HUDEP-2 (cell line): ENCODE data around the gene MCTP2.

Source experiments
- DNase-seq, 76 experiments: peaks; one replicate each; lab custom pipeline; 2025; ENCODE audit not compliant: unreplicated experiment in 76 of 76; lab: John Stamatoyannopoulos, UW

The MCTP2 gene

GRCh38 chr15:94348084-94348483 is 116.7 kb downstream of the MCTP2 start:
- DNase-seq, result no peak

GRCh38 chr15:94351031-94351535 is 119.7 kb downstream of the MCTP2 start:
- no peak for DNase-seq

DNA sequence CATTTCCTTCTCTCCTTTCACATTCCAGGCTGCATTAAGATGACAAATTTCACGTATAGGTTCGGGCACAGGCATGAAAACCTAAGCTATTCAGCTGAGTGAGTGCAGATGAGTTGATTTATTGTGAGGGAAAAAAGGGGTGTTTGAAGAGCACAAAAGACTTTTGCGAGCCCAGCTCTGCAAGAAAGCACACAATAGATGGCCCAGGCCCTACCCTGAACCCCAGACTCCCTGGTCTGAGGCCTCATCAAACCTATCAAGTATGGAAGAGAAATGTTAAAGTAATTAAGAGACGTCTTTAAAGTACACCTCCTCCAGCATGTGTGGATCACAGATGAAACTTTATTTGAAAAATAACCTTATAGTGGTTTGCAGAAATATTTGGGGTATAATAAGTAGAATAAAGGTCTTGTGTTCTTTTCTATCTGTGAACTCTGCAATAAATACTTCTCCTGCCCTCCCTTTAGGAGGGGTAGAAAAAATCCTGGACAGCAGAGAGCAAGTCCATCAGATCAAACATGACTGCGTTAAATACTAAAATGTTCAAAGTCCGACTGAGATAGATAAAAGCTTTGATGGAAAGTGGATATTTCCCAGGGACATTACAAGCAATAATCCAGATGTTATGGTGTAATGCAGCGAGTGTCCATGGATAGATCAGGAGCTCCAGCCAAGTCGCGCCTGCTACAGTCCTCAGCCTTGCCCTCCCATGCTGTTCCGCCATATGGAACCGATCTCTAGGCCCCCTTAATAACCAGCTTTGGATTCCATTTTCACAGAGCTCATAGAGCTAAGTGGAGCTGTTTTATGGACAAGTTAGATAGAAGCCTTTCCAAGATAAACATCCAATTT is 121.5 kb downstream of the MCTP2 start:
- DNase-seq, result no peak

DNA sequence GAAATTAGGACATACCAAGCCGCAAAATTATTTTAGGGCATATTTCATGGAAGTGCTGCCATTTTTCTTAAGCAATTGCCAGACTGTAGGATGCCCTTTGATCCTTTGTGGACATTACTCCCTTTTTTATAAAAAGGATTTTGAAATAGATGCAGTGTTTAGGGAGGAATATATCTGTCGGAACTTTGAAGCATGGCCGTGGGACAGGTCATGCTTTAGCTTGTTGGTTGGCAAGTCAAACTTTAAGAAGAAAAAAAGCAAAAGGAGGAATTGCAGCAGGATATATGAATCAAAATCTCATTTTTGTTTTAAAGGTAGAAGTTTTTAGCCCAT is 122.1 kb downstream of the MCTP2 start:
- no peak for DNase-seq

GRCh38 chr15:94354655-94355054 is 123.3 kb downstream of the MCTP2 start:
- DNase-seq, result no peak

DNA sequence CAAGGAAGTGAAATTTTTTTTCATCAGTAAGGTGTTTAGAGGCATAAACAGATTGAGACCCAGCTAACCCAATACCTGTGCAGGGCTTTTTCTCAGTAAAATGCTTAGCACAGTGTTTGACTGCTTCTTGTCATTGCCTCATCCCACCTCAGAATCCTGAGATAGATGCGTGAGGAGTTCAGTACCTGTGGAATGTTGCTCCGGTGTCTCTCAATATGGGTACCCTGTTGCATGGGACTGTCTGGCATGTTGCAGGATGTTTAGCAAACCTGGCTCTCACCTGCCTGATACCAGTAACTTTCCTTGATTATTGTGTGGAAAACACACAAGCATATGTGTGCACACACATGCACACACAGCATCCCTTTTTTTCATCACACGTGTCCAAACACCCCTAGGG is 128.4 kb downstream of the MCTP2 start:
- DNase-seq, result no peak

GRCh38 chr15:94360251-94360685 is 128.9 kb downstream of the MCTP2 start:
- no peak for DNase-seq

DNA sequence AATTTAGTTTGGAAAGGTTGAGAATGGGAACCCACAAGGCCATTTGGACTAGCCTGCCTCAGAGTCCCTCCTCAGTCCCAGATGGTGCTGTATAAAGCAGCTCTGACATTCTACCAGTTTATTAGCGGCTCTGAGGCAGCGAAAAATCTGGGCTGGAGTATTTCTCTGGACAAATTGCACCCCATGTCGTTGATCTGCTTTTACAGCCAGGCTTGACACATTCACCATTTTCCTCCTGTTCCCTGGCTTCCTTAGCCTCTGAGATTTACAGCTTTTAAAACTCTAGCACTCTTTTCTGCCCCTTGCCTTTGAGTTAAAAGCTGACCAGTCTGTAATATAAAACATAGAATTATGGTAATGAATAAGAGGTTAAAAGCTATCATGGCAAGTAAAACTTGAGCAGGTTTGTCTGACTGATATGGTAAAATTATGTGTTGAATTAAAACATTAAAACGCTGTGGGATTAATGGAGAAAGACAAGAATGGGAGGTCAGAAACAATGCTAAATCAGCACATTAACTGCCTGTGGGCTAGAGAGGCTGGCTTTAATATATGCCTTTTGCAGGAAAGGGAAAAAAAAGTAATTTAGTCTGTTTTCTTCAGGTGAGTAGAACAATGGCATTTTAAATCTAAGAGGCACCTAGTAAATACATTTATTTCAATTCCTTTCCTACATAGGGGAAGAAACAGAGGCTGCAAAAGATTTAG is 131.2 kb downstream of the MCTP2 start:
- no peak for DNase-seq

DNA sequence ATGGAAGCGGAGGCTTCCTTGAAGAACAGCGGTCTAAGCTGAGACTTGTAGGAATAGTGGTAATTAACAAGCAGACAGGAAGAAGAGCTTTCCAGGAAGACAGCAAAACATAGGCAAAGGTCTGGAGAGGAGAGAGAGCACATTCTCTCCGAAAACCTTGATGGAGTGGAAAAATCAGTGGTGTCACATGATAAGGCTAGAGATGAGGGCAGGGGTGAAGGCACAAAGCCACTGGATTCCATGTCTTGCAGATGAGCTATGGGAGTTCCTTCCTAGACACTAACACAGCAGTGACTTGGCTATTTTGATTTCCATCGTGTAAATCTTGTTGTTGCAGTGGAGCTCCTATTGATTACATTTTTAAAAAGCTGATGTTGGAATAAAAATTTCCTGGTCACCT is 132.0 kb downstream of the MCTP2 start:
- no peak for DNase-seq

DNA sequence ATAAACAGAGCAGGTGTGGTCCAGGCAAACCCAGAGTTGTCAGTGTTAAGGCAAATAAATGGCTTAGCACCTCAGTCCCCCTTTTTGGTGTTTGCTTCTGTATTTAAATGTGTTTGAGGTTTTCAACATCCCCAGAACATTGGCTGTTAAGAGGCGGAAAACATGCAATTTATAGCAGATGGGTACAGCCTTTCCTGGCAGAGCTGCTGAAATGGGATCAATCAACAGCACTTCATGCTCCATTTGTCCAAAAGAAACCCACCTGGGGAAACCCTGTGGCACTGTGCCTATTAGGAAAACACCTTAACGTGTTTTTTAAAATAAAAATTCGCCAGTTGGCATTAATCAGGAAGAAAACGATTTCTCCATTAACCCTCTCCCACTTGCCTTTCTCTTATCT is 135.4 kb downstream of the MCTP2 start:
- DNase-seq, result no peak

DNA sequence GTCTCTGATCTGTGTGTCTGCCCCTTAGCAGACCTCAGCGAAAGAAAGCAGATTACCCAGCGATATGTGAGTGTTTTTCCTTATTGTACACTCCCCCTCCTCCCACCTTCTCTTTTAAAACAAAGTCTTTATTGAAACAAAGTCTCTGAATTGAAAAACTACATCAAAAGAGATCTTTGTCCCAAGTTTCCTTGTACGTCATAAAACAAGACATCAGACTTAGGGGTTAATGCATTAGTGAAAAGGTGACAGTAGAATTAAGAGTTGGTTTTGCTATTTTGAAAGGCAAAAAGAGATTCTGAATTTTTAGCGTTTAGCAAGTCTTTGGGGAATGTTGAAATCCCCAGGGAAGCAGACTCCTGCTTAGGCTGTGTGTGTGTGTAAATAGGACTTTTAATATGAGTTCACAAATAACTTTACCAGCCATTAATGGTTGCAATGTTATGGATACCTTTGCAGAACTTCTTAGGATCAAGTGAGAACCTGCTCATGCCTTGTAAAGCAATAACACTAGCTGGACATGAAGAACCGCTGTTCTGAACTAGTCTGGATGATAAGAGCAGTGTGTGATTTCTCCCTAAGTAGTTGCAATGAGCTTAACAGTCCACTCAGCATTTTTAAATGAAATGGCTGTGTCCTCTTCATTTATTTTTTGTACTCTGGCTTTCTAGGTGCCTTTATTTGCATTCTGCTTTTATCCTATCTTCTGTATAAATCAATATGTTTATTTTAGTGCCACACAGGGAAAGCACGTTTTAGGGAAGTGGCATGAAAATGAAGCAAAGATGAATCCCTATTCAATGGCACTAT is 136.6 kb downstream of the MCTP2 start:
- DNase-seq, result no peak

- no peak for DNase-seq
Observed at GRCh38 chr15:94370206-94370935, 139.0 kb downstream of the MCTP2 start.

DNA sequence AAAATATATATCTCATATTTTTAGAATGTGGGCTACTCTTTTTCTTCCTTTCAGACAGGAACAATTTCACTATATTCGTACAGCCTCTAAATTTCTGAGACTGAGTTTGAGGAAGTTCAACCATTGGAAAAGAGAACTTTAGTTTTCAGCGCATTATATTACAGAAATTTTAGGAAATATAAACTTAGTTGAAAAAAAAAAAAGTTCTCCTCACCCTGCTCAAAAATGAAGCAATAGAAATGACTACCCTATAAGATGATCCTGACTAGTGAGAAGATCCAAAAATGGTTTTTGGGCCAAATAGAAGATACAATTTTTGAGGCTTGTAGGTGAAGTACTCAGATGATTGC is 139.6 kb downstream of the MCTP2 start:
- DNase-seq, result no peak

GRCh38 chr15:94372821-94373220 is 141.5 kb downstream of the MCTP2 start:
- DNase-seq, result no peak

- DNase-seq, result no peak
Observed at GRCh38 chr15:94375997-94376396, 144.6 kb downstream of the MCTP2 start.

DNA sequence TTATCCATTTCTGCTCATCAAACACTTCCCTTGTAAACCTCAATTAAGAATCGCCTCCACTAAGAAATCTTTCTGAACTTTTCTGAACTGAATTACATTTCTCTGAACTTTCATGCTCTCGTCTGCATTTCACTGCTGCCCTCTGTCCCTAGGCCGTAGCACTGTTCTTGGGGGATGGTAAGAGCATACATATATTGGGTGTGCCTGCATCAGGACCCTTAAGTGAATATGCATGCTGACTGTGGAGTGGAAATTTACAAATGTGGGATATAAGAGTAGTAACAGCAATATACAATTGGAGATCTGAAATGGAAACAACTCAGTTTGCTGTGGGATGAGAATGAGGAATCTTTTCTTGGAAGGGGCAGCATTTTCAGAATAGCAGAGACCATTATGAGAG is 148.6 kb downstream of the MCTP2 start:
- DNase-seq, result no peak

GRCh38 chr15:94380798-94381197 is 149.4 kb downstream of the MCTP2 start:
- no peak for DNase-seq

DNA sequence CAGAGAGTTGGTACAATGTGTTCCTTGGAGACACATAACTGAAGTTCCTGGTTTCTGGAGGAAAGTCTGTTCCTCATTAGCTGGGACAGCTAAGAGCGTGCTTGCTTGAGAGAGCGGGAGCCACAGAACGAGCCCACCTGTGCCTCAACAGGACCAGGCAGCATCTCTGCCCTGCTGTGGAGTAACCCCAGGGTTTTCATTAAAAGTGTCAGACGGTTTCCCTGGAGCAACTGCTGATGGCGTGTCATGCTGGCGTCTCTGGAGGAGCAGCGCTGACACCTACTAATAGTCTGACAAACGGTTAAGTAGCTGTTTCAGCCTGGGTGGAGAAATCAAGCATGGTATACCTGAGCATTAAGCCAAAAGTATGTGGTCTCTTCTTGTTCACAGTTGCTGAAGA is 150.0 kb downstream of the MCTP2 start:
- no peak for DNase-seq

GRCh38 chr15:94383041-94383440 is 151.7 kb downstream of the MCTP2 start:
- DNase-seq, result no peak

DNA sequence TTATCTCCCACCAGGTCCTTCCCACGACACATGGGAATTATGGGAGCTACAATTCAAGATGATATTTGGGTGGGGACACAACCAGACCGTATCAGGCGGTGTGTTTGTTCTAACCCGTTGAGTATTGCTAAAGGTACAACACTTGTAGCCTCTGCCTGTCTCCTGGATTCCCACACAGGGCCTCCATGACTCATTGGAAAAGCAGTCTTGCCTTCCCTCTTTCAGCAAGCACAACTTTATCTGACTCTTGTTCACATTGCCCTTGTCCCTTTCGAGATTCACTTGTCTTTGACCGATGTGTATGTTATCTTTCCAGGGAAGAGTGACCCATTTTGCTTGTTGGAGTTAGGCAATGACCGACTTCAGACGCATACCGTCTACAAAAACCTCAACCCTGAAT is 152.3 kb downstream of the MCTP2 start:
- no peak for DNase-seq

DNA sequence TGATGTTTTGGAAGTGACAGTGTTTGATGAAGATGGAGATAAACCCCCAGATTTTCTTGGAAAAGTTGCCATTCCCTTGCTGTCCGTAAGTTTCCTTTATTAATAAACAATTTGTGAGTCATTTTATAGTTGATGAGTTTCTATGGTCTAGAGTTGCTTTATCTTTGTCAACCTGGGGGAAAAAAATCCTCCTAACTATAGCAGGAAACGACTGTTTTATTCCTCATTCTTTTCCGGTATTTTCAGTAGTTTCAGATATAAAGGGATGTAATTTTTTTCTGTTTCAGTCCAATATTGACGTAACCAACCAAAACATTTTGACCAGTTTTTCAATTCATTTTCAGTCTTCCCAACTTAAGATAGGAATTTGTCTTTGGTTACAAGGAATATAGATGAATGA is 154.1 kb downstream of the MCTP2 start:
- DNase-seq, result no peak
